PC-9 (cell line): ENCODE results near the gene KLK13. TPM values are rescaled to one million over a fixed set of nuclear protein-coding genes. Genes with fewer than 3 reads are reported as not detected.

ENCODE experiments used
- BruUV-seq: library from RNA; stranded (reverse); fragments of 400-500 nt; replicated peaks from 2 replicates; lab custom pipeline; 2021; lab: Mats Ljungman, UMichigan
- CTCF ChIA-PET: fragments of 300-600 bp; sonication (Branson Sonifier 250); formaldehyde crosslinking; loops from one replicate; lab custom pipeline; 2022; ENCODE audit warnings: antibody characterized with exemption; lab: Charles Lee
- POLR2A ChIA-PET: fragments of 300-600 bp; sonication (Branson Sonifier 250); formaldehyde crosslinking; loops from one replicate; lab custom pipeline; 2022; ENCODE audit warnings: antibody characterized with exemption; ENCODE audit not compliant: unreplicated experiment; lab: Charles Lee
- DNase-seq, 2 experiments: peaks; one replicate each; pipeline versions ENCODE4 v3.0.0 to v3.0.0-alpha.2; 2015 to 2022; ENCODE audit warnings: mixed read lengths in 1 of 2
- H2AFZ ChIP-seq: fragments of 200-600 bp; sonication (generic); 2 replicates; pipeline ENCODE4 v1.8.1; 2017; ENCODE audit warnings: antibody characterized with exemption
- H3F3A ChIP-seq: fragments of 200-600 bp; sonication (generic); 2 replicates; pipeline ENCODE4 v1.8.1; 2017; ENCODE audit warnings: antibody characterized with exemption, mild to moderate bottlenecking, low read depth; ENCODE audit not compliant: insufficient read depth
- H3K27ac ChIP-seq: fragments of 200-600 bp; sonication (generic); 2 replicates; pipeline ENCODE4 v1.6.1; 2016; ENCODE audit warnings: mixed run types
- H3K27me3 ChIP-seq: fragments of 200-600 bp; sonication (generic); 2 replicates; pipeline ENCODE4 v1.6.1; 2016; ENCODE audit warnings: low read depth, mixed run types; ENCODE audit not compliant: insufficient read depth
- H3K36me3 ChIP-seq: fragments of 200-600 bp; sonication (generic); 2 replicates; pipeline ENCODE4 v1.6.1; 2016; ENCODE audit warnings: low read depth, mixed run types
- H3K4me1 ChIP-seq: fragments of 200-600 bp; sonication (generic); replicated peaks from 2 replicates; pipeline ENCODE4 v1.6.1; 2016; ENCODE audit warnings: mixed run types; ENCODE audit not compliant: insufficient read depth
- H3K4me2 ChIP-seq: fragments of 200-600 bp; sonication (generic); 2 replicates; pipeline ENCODE4 v1.6.1; 2017; ENCODE audit warnings: mixed run types
- H3K4me3 ChIP-seq: fragments of 200-600 bp; sonication (generic); 2 replicates; pipeline ENCODE4 v1.6.1; 2016; ENCODE audit warnings: mixed run types
- H3K79me2 ChIP-seq: fragments of 200-600 bp; sonication (generic); 2 replicates; pipeline ENCODE4 v1.6.1; 2017; ENCODE audit warnings: low read depth, mixed run types
- H3K9me2 ChIP-seq: fragments of 200-600 bp; sonication (generic); 2 replicates; pipeline ENCODE4 v1.8.1; 2017; ENCODE audit warnings: mild to moderate bottlenecking; ENCODE audit not compliant: insufficient read depth
- H3K9me3 ChIP-seq: fragments of 200-600 bp; sonication (generic); 2 replicates; pipeline ENCODE4 v1.8.1; 2016; ENCODE audit warnings: low read depth; ENCODE audit not compliant: insufficient read depth
- H4K20me1 ChIP-seq: fragments of 200-600 bp; sonication (generic); 2 replicates; pipeline ENCODE4 v1.8.1; 2017; ENCODE audit not compliant: insufficient read depth
- CTCF ChIP-seq: fragments of 200-600 bp; sonication (generic); conservative IDR thresholded peaks from 2 replicates; pipeline ENCODE4 v1.6.1; 2017; ENCODE audit warnings: mixed run types, antibody characterized with exemption, mild to moderate bottlenecking, moderate library complexity
- EZH2 ChIP-seq: fragments of 200-600 bp; sonication (generic); IDR thresholded peaks from 2 replicates; pipeline ENCODE4 v1.8.0; 2017; ENCODE audit warnings: antibody characterized with exemption, low read depth
- intact Hi-C: fragments of 100-400 bp; cut with micrococcal nuclease; formaldehyde crosslinking; loops from one replicate; pipeline ENCODE4 v1.10.0; 2022; ENCODE audit not compliant: unreplicated experiment
- total RNA-seq: library from RNA; stranded (reverse); gene quantifications from 2 replicates; pipeline ENCODE4 v1.2.3, GENCODE V29; 2021

KLK13 gene
- total RNA-seq, 1 experiment from 2014 or later, result not detected

DNA sequence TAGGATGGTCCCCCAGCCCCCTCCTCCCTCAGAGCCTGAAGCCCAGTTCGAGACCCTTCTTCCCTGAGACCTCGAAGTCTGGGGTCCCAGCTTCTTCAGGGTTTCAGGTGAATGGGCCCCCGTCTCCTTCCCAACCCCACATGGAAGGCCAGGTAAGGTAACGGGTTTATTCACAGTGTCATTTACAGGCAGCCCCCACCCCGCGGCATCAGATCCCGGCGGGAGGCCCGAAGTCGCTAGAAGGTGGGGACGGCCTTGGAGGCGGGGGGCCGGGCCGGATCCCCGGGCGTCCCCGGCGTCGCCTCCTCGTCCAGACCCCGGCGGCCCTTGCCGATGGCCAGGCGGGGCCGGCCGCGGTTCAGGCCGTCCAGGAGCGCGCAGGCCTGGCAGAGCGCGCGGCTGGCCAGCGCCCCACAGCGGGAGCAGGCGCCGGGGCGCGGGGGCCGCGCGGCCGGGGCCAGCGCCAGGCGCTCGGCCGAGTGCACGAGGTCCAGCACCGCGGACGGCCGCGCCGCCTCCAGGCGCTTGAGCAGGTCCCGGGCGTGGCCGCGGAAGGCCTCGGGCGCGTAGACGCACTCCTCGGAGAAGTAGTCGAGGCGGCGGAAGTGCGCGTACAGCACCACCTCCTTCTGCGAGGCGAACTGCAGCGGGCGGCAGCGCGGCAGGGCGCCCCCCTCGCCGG lies 33.6 kb upstream of the KLK13 start:
- Histone ChIP-seq H3K36me3 (peaks cover 5% of the 10 kb centered on the region; the same call in 1 of the 2 replicates), H3K79me2 (no peaks in the 10 kb centered on the region), H3K9me2 (no peaks in the 10 kb centered on the region), H3F3A (peaks cover 28% of the 10 kb centered on the region; the same call in 1 of the 2 replicates), H3K9me3 (no peaks in the 10 kb centered on the region), H3K27ac (no peak overlapping the region), H3K27me3 (no peaks in the 10 kb centered on the region), H3K4me2 (no peak overlapping the region), H3K4me1 (no peaks in the 10 kb centered on the region), H3K4me3 (no peak overlapping the region), H2AFZ (no peak overlapping the region), H4K20me1 (peaks cover 46% of the 10 kb centered on the region)
- no TSS peak for BruUV-seq
- no peak for DNase-seq
- no peak for TF ChIP-seq EZH2
- TF ChIP-seq CTCF, result no peak
- ChIA-PET CTCF (interaction anchor here (0.6 kb wide), 1 partner anchor 558 kb away, joined by 3 read pairs; no protein-coding TSS in a partner anchor), POLR2A (no interaction called here)
- intact Hi-C loops, result loop anchor here (5.0 kb wide), 2 partner anchors 296 to 316 kb away; no protein-coding TSS in a partner anchor

- Histone ChIP-seq H3K4me3 (no peak overlapping the region), H3K4me1 (no peaks in the 10 kb centered on the region), H2AFZ (no peak overlapping the region), H3F3A (peaks cover 34% of the 10 kb centered on the region; the same call in 1 of the 2 replicates), H4K20me1 (peaks cover 47% of the 10 kb centered on the region), H3K36me3 (peaks cover under 1% of the 10 kb centered on the region; the same call in 1 of the 2 replicates), H3K9me3 (no peaks in the 10 kb centered on the region), H3K27me3 (no peaks in the 10 kb centered on the region), H3K9me2 (no peaks in the 10 kb centered on the region), H3K4me2 (no peak overlapping the region), H3K27ac (no peak overlapping the region), H3K79me2 (no peaks in the 10 kb centered on the region)
- DNase-seq, result peak in 1 of 2 experiments; percentile 16
- BruUV-seq, result no TSS peak
- POLR2A ChIA-PET, result no interaction called here
- TF ChIP-seq EZH2 (no peak), CTCF (no peak)
- intact Hi-C loops, result loop anchor here (1.0 to 5.0 kb wide), 7 partner anchors 129 to 729 kb away; partner anchors contain the start of gene KLK6
- CTCF ChIA-PET, result interaction anchor here (0.6 kb wide), 1 partner anchor 557 kb away, joined by 3 read pairs; no protein-coding TSS in a partner anchor
Measured at GRCh38 chr19:51097796-51098195, 32.9 kb upstream of the KLK13 start.

DNA sequence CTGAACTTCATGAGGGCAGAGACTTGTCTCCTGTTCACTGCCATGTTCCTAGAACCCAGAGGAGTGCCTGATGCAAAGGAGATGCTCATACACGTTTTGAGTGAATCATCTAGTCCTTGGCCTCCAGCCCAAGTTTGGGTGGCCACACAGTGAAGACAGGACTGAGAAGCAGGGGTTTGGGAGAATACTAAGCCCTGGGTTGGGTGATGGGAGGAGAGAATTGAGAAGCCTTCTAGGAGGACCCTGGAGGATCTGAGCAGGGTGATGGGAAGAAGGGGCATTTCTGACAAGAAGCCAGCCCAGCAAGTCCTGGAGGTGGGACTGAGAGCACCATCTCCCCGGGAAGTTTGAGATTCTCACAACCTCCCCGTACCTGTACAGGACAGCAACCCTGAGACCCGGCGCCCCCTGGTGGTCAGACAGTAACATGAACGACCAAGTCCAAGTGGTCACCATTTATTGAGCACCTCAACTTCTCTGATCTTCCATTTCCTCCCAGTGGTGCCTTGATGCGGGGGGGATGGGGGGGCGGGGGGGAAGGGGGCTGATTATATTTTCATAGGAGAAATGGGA lies 32.4 kb upstream of the KLK13 start:
- Histone ChIP-seq H3F3A (peaks cover 40% of the 10 kb centered on the region; the same call in 1 of the 2 replicates), H3K27me3 (no peaks in the 10 kb centered on the region), H3K4me3 (no peak overlapping the region), H3K4me1 (no peaks in the 10 kb centered on the region), H3K9me3 (no peaks in the 10 kb centered on the region), H3K79me2 (no peaks in the 10 kb centered on the region), H4K20me1 (peaks cover 42% of the 10 kb centered on the region), H3K27ac (no peak overlapping the region), H2AFZ (no peak overlapping the region), H3K36me3 (no peaks in the 10 kb centered on the region), H3K4me2 (no peak overlapping the region), H3K9me2 (no peaks in the 10 kb centered on the region)
- no TSS peak for BruUV-seq
- ChIA-PET POLR2A (no interaction called here), CTCF (interaction anchor here (1.5 kb wide), 1 partner anchor 76 kb away, joined by 8 read pairs; no protein-coding TSS in a partner anchor)
- TF ChIP-seq EZH2, result no peak
- peak; percentile 85 for TF ChIP-seq CTCF
- intact Hi-C loops, result loop anchor here (1.0 to 5.0 kb wide), 7 partner anchors 128 to 728 kb away; partner anchors contain the start of gene KLK6
- DNase-seq, result peak; percentile 62 to 69
